Mucosa of rectum (tissue), 2 donors: ENCODE data around the gene TOR3A.

Experiments used
- H3K27ac ChIP-seq, 2 donors: one replicate each; pipeline ENCODE4 v1.7.0; 2013; ENCODE audit warnings: inconsistent platforms in 2 of 2, low read depth in 2 of 2, low read length in 2 of 2
- H3K27me3 ChIP-seq, 2 donors: one replicate each; pipeline ENCODE4 v1.7.0; 2013; ENCODE audit warnings: low read length in 2 of 2; ENCODE audit not compliant: control insufficient read depth in 2 of 2, insufficient read depth in 2 of 2
- H3K36me3 ChIP-seq, 2 donors: one replicate each; pipeline ENCODE4 v1.7.0; 2013; ENCODE audit warnings: low read length in 2 of 2; ENCODE audit not compliant: control insufficient read depth in 2 of 2, insufficient read depth in 2 of 2
- H3K4me1 ChIP-seq, 2 donors: one replicate each; pipeline ENCODE4 v1.7.0; 2013; ENCODE audit warnings: low read length in 2 of 2, mild to moderate bottlenecking in 1 of 2; ENCODE audit not compliant: control insufficient read depth in 2 of 2, insufficient read depth in 2 of 2
- H3K4me3 ChIP-seq, 2 donors: one replicate each; pipeline ENCODE4 v1.7.0; 2013; ENCODE audit warnings: low read length in 2 of 2
- H3K9ac ChIP-seq, 2 donors: one replicate each; pipeline ENCODE4 v1.7.0; 2013; ENCODE audit warnings: low read length in 2 of 2, low read depth in 1 of 2, mild to moderate bottlenecking in 1 of 2
- H3K9me3 ChIP-seq, 2 donors: one replicate each; pipeline ENCODE4 v1.7.0; 2013; ENCODE audit warnings: low read length in 2 of 2; ENCODE audit not compliant: control insufficient read depth in 2 of 2
- donor health status: healthy.
- donor health status: Normal muscosa, but diverticular disease.

The TOR3A gene

GRCh38 chr1:179142889-179143299, 61.0 kb downstream of the TOR3A start:
- H3K4me1 ChIP-seq, result no peaks in the 10 kb centered on the region
- H3K9me3 ChIP-seq, result no peaks in the 10 kb centered on the region
- no peaks in the 10 kb centered on the region for H3K27me3 ChIP-seq
- peak overlapping the region in 1 of 2 donors; percentile 43 for H3K9ac ChIP-seq
- peak overlapping the region; percentile 52 to 71 for H3K27ac ChIP-seq
- peak overlapping the region in 1 of 2 donors; percentile 31 for H3K4me3 ChIP-seq
- H3K36me3 ChIP-seq, result no peaks in the 10 kb centered on the region

DNA sequence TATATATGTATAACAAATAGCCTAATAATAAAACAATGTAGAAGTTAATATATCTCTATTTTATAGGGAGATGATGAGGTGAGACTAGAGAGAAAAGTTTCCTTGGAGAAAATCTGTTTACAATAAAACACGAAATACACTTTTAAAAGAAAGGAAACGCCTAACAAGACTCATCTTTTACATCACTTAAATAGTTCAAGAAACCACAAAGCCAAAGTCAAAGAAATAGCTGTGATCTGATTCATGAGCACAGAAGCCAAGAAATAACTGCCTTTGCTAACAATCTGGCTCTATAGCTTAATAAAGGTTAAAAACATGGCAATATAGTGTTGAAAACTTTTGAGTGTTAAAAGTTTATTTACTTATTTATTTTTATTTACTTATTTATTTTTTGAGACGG, 61.5 kb downstream of the TOR3A start:
- no peaks in the 10 kb centered on the region for H3K9me3 ChIP-seq
- no peaks in the 10 kb centered on the region for H3K27me3 ChIP-seq
- no peak overlapping the region for H3K27ac ChIP-seq
- no peaks in the 10 kb centered on the region for H3K4me1 ChIP-seq
- no peaks in the 10 kb centered on the region for H3K36me3 ChIP-seq
- H3K4me3 ChIP-seq, result no peak overlapping the region
- H3K9ac ChIP-seq, result no peak overlapping the region

DNA sequence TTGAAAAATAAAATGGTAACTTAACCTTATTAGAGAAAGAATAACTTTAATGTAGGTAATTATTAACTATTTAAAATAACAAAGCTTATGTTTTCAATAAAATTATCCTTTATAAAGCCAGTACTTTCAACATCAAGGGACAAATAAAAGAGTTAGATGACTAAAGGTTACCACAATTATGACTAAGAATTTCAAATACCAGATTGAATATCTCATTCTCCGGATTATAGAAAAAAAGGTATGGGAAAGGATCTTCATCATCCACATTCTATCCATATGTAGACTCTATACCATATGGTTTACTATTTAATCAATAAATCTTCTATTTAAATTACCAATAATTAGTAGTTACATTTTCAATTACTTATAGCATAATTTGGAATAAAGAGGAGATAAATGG, 62.8 kb downstream of the TOR3A start:
- Histone ChIP-seq H3K27me3 (no peaks in the 10 kb centered on the region), H3K9me3 (no peaks in the 10 kb centered on the region), H3K4me3 (no peak overlapping the region), H3K9ac (no peak overlapping the region), H3K27ac (no peak overlapping the region), H3K36me3 (peaks cover 0 to 3% of the 10 kb centered on the region in 2 donors), H3K4me1 (no peaks in the 10 kb centered on the region)

- no peaks in the 10 kb centered on the region for H3K9me3 ChIP-seq
- no peaks in the 10 kb centered on the region for H3K4me1 ChIP-seq
- H3K9ac ChIP-seq, result no peak overlapping the region
- H3K27ac ChIP-seq, result no peak overlapping the region
- H3K27me3 ChIP-seq, result no peaks in the 10 kb centered on the region
- H3K36me3 ChIP-seq, result peaks cover 0 to 3% of the 10 kb centered on the region in 2 donors
- no peak overlapping the region for H3K4me3 ChIP-seq
Measured at GRCh38 chr1:179145521-179145920, 63.7 kb downstream of the TOR3A start.
